Vagina (tissue), 2 donors: ENCODE results near the gene MAP1LC3B2. TPM values are rescaled to one million over a fixed set of nuclear protein-coding genes. Genes with fewer than 3 reads are reported as not detected.

ENCODE experiments used
- DNase-seq, 2 donors: peaks; one replicate each; pipeline ENCODE4 v3.0.0-alpha.2; 2017; ENCODE audit errors: extremely low spot score in 2 of 2
- H3K27ac ChIP-seq: fragments of 200-600 bp; sonication (generic); one replicate; pipeline ENCODE4 v1.5.1; 2019
- H3K27me3 ChIP-seq: fragments of 200-600 bp; sonication (generic); one replicate; pipeline ENCODE4 v1.5.1; 2019
- H3K36me3 ChIP-seq, 2 donors: fragments of 200-600 bp; sonication (generic); one replicate each; pipeline ENCODE4 v1.5.1; 2017 to 2019
- H3K4me1 ChIP-seq: fragments of 200-600 bp; sonication (generic); one replicate; pipeline ENCODE4 v1.5.1; 2019
- H3K4me3 ChIP-seq, 2 donors: fragments of 200-600 bp; sonication (generic); 1 replicate in 1 of 2; 2 replicates in 1 of 2; pipeline ENCODE4 v1.5.1; 2016 to 2019
- H3K9me3 ChIP-seq: fragments of 200-600 bp; sonication (generic); one replicate; pipeline ENCODE4 v1.5.1; 2019
- CTCF ChIP-seq, 3 experiments: fragments of 450-650 bp in 2 of 3; fragments of 200-600 bp in 1 of 3; sonication (generic) in 1 of 3; IDR thresholded peaks; one replicate each; pipeline ENCODE4 v1.5.1; 2017 to 2019; ENCODE audit warnings: antibody characterized with exemption in 3 of 3, mild to moderate bottlenecking in 2 of 3, moderate library complexity in 2 of 3
- POLR2A ChIP-seq, 2 donors: fragments of 450-650 bp; IDR thresholded peaks; one replicate each; pipeline ENCODE4 v1.6.1; 2017; ENCODE audit warnings: antibody characterized with exemption in 2 of 2, mild to moderate bottlenecking in 2 of 2, moderate library complexity in 2 of 2
- POLR2AphosphoS5 ChIP-seq, 2 donors: sonication (generic); formaldehyde crosslinking; IDR thresholded peaks; one replicate each; pipeline ENCODE4 v1.9.0; 2017; ENCODE audit warnings: antibody characterized with exemption in 2 of 2, mild to moderate bottlenecking in 2 of 2, low read depth in 1 of 2; ENCODE audit not compliant: insufficient read depth in 1 of 2
- intact Hi-C: fragments of 100-400 bp; cut with DNase I; formaldehyde crosslinking; loops from one replicate; pipeline ENCODE4 v1.15.1; 2023
- total RNA-seq: library from RNA; depleted of rRNA; stranded (reverse); fragments of >200 nt; gene quantifications from one replicate; pipeline ENCODE4 v1.2.3, GENCODE V29; 2016

Gene MAP1LC3B2
- total RNA-seq, 1 donor from 2014 or later = not detected

- Histone ChIP-seq H3K27ac (no peak overlapping the region), H3K9me3 (no peaks in the 10 kb centered on the region), H3K36me3 (no peaks in the 10 kb centered on the region), H3K4me3 (no peak overlapping the region), H3K4me1 (no peaks in the 10 kb centered on the region), H3K27me3 (no peaks in the 10 kb centered on the region)
- intact Hi-C loops = no loop called here
- no peak for DNase-seq
- TF ChIP-seq POLR2A (IDR thresholded peaks at IDR 0.05) (no peak), POLR2AphosphoS5 (IDR thresholded peaks at IDR 0.05; ENCODE audit: insufficient read depth in 1 of 2, low read depth in 1 of 2) (no peak), CTCF (IDR thresholded peaks at IDR 0.05) (no peak)
Measured at GRCh38 chr12:116614194-116614915, 55.2 kb downstream of the MAP1LC3B2 start.

GRCh38 chr12:116615141-116615861, 56.1 kb downstream of the MAP1LC3B2 start:
- TF ChIP-seq CTCF (IDR thresholded peaks at IDR 0.05) = no peak
- TF ChIP-seq POLR2AphosphoS5 (IDR thresholded peaks at IDR 0.05; ENCODE audit: insufficient read depth in 1 of 2, low read depth in 1 of 2) = no peak
- TF ChIP-seq POLR2A (IDR thresholded peaks at IDR 0.05) = no peak
- Histone ChIP-seq H3K9me3 (no peaks in the 10 kb centered on the region), H3K4me3 (no peak overlapping the region), H3K27ac (no peak overlapping the region), H3K36me3 (no peaks in the 10 kb centered on the region), H3K27me3 (no peaks in the 10 kb centered on the region), H3K4me1 (no peaks in the 10 kb centered on the region)
- no peak for DNase-seq
- intact Hi-C loops = no loop called here

- no peak for DNase-seq
- no peaks in the 10 kb centered on the region for H3K9me3 ChIP-seq
- no peaks in the 10 kb centered on the region for H3K27me3 ChIP-seq
- H3K36me3 ChIP-seq = no peaks in the 10 kb centered on the region
- H3K27ac ChIP-seq = no peak overlapping the region
- H3K4me3 ChIP-seq = no peak overlapping the region
- no peaks in the 10 kb centered on the region for H3K4me1 ChIP-seq
- intact Hi-C loops = no loop called here
- TF ChIP-seq CTCF (IDR thresholded peaks at IDR 0.05) (no peak), POLR2AphosphoS5 (IDR thresholded peaks at IDR 0.05; ENCODE audit: insufficient read depth in 1 of 2, low read depth in 1 of 2) (no peak), POLR2A (IDR thresholded peaks at IDR 0.05) (no peak)
Measured at GRCh38 chr12:116616536-116617248, 57.5 kb downstream of the MAP1LC3B2 start.

- no peak for TF ChIP-seq POLR2AphosphoS5 (IDR thresholded peaks at IDR 0.05; ENCODE audit: insufficient read depth in 1 of 2, low read depth in 1 of 2)
- no peak for TF ChIP-seq POLR2A (IDR thresholded peaks at IDR 0.05)
- no peak for TF ChIP-seq CTCF (IDR thresholded peaks at IDR 0.05)
- Histone ChIP-seq H3K27ac (no peak overlapping the region), H3K36me3 (no peaks in the 10 kb centered on the region), H3K9me3 (no peaks in the 10 kb centered on the region), H3K4me3 (no peak overlapping the region), H3K27me3 (no peaks in the 10 kb centered on the region), H3K4me1 (no peaks in the 10 kb centered on the region)
- DNase-seq = no peak
- intact Hi-C loops = no loop called here
Measured at GRCh38 chr12:116619246-116619645, 60.1 kb downstream of the MAP1LC3B2 start.
